Endothelial cell of umbilical vein (primary cell): ENCODE data around the gene HES3. TPM values are rescaled to one million over a fixed set of nuclear protein-coding genes. Genes with fewer than 3 reads are reported as not detected.

Experiments used
- BruUV-seq: library from RNA; stranded (reverse); fragments of 400-500 nt; replicated peaks from 2 replicates; lab custom pipeline; 2021; lab: Mats Ljungman, UMichigan
- CTCF ChIA-PET: fragments of 300-600, 350-600 bp; sonication (Branson Sonifier 250); formaldehyde crosslinking; loops from one replicate; lab custom pipeline; 2021; ENCODE audit warnings: antibody characterized with exemption, inconsistent platforms; lab: Charles Lee
- POLR2A ChIA-PET: fragments of 300-600, 350-600 bp; sonication (Branson Sonifier 250); formaldehyde crosslinking; loops from one replicate; lab custom pipeline; 2021; ENCODE audit warnings: antibody characterized with exemption, inconsistent platforms; lab: Charles Lee
- DNase-seq: peaks from one replicate; pipeline ENCODE4 v3.0.0-alpha.2; 2011; ENCODE audit warnings: low read depth, low spot score
- FAIRE-seq: peaks from 2 replicates; lab custom pipeline; 2011; peaks lifted over from hg19 to GRCh38; lab: Jason Lieb, UNC
- H2AFZ ChIP-seq: 2 replicates; pipeline ENCODE4 v1.6.0; 2012; ENCODE audit warnings: low read depth, low read length, control low read depth, inconsistent platforms
- H3K27ac ChIP-seq: 2 replicates; pipeline ENCODE4 v1.5.1; 2011; ENCODE audit warnings: low read depth, mild to moderate bottlenecking, control low read depth, low read length, moderate library complexity; ENCODE audit not compliant: insufficient read depth
- H3K27me3 ChIP-seq, 2 experiments: 2 replicates each; pipeline versions ENCODE4 v1.6.0 to v1.6.1; 2011; ENCODE audit warnings: low read length in 2 of 2, mixed read lengths in 1 of 2; ENCODE audit not compliant: control insufficient read depth in 2 of 2, insufficient read depth in 2 of 2
- H3K36me3 ChIP-seq, 2 experiments: 2 replicates in 1 of 2; 3 replicates in 1 of 2; pipeline ENCODE4 v1.5.1; 2011; ENCODE audit warnings: low read length in 2 of 2, mild to moderate bottlenecking in 1 of 2, moderate library complexity in 1 of 2; ENCODE audit not compliant: control insufficient read depth in 2 of 2, insufficient read depth in 2 of 2; ENCODE audit errors: extremely low read depth in 1 of 2
- H3K4me1 ChIP-seq: 3 replicates; pipeline ENCODE4 v1.5.1; 2011; ENCODE audit warnings: mild to moderate bottlenecking, low read length; ENCODE audit not compliant: control insufficient read depth, insufficient read depth; ENCODE audit errors: extremely low read depth
- H3K4me2 ChIP-seq: 2 replicates; pipeline ENCODE4 v1.6.1; 2011; ENCODE audit warnings: low read length, control low read depth, mixed read lengths; ENCODE audit not compliant: insufficient read depth
- H3K4me3 ChIP-seq, 3 experiments: fragments of 200-600 bp in 1 of 3; sonication (generic), shearing (Covaris generic) in 1 of 3; replicated peaks in 1 of 3; 2 replicates each; pipeline ENCODE4 v1.5.1; 2011 to 2016; ENCODE audit warnings: control low read depth in 3 of 3, low read length in 3 of 3, mild to moderate bottlenecking in 2 of 3, inconsistent platforms in 1 of 3, low read depth in 1 of 3, moderate library complexity in 1 of 3; ENCODE audit not compliant: insufficient read depth in 1 of 3
- H3K79me2 ChIP-seq: 2 replicates; pipeline ENCODE4 v1.6.0; 2012; ENCODE audit warnings: low read length, inconsistent platforms; ENCODE audit not compliant: control insufficient read depth, insufficient read depth
- H3K9ac ChIP-seq: replicated peaks from 2 replicates; pipeline ENCODE3; 2011; ENCODE audit warnings: low read length, control low read depth; ENCODE audit not compliant: insufficient read depth; ENCODE audit errors: extremely low read depth
- H3K9me1 ChIP-seq: replicated peaks from 3 replicates; pipeline ENCODE4 v1.6.0; 2011; ENCODE audit warnings: mild to moderate bottlenecking, low read length; ENCODE audit not compliant: control insufficient read depth, insufficient read depth; ENCODE audit errors: extremely low read depth
- H3K9me3 ChIP-seq: replicated peaks from 2 replicates; pipeline ENCODE4 v1.5.1; 2012; ENCODE audit warnings: low read length, inconsistent platforms; ENCODE audit not compliant: control insufficient read depth, insufficient read depth
- H4K20me1 ChIP-seq: replicated peaks from 2 replicates; pipeline ENCODE3; 2011; ENCODE audit warnings: mild to moderate bottlenecking, low read length; ENCODE audit not compliant: control insufficient read depth, insufficient read depth; ENCODE audit errors: extremely low read depth
- EZH2 ChIP-seq: IDR thresholded peaks from 2 replicates; pipeline ENCODE4 v1.6.1; 2012; ENCODE audit warnings: borderline replicate concordance, low read depth, mild to moderate bottlenecking, moderate library complexity, low read length, inconsistent platforms; ENCODE audit not compliant: severe bottlenecking
- FOS ChIP-seq: IDR thresholded peaks from 2 replicates; pipeline ENCODE4 v1.6.1; 2011; ENCODE audit warnings: mild to moderate bottlenecking, low read length, moderate library complexity, borderline replicate concordance; ENCODE audit not compliant: insufficient read depth
- JUN ChIP-seq: IDR thresholded peaks from 2 replicates; pipeline ENCODE4 v1.6.1; 2011; ENCODE audit warnings: borderline replicate concordance, low read depth; ENCODE audit not compliant: insufficient read length, insufficient read depth
- MYC ChIP-seq: IDR thresholded peaks from one replicate; pipeline ENCODE4 v1.6.1; 2011; ENCODE audit warnings: mild to moderate bottlenecking, low read depth, low read length
- POLR2AphosphoS5 ChIP-seq: IDR thresholded peaks from 2 replicates; pipeline ENCODE4 v1.6.1; 2012; ENCODE audit warnings: low read depth, mild to moderate bottlenecking, control low read depth, low read length, moderate library complexity; ENCODE audit not compliant: insufficient read depth
- dilution Hi-C: fragments of 300-500 bp; cut with MboI; formaldehyde crosslinking; loops from one replicate; pipeline ENCODE4 v1.15.0; 2019; ENCODE audit warnings: low sequenced_read_pairs; ENCODE audit not compliant: extremely low pct_ligation_motif_present
- intact Hi-C: fragments of 100-400 bp; cut with micrococcal nuclease; formaldehyde crosslinking; loops from one replicate; pipeline ENCODE4 v1.10.0; 2022
- polyA plus RNA-seq, 4 experiments: library from polyadenylated mRNA; depleted of rRNA in 3 of 4; stranded (reverse) in 3 of 4; unstranded in 1 of 4; fragments of >200 nt; gene quantifications; 2 replicates each; pipeline versions ENCODE4 v1.2.1 to v1.2.3, GENCODE V29; 2011 to 2012; ENCODE audit warnings: missing spikeins in 1 of 4
- total RNA-seq: library from RNA; stranded (reverse); gene quantifications from 2 replicates; pipeline ENCODE4 v1.2.3, GENCODE V29; 2021

HES3 gene
- total and polyA plus RNA-seq, 2 donors (not counting 3 experiments of a cell fraction or from before 2014, with no cell fraction given), result not detected

- TF ChIP-seq EZH2, result no peak
- no peak for TF ChIP-seq JUN
- TF ChIP-seq FOS, result no peak
- no peak for TF ChIP-seq POLR2AphosphoS5
- Histone ChIP-seq H3K36me3 (peaks cover 8 to 23% of the 10 kb centered on the region in 2 experiments), H3K4me3 (no peak overlapping the region), H3K9me1 (no peaks in the 10 kb centered on the region), H3K27ac (no peak overlapping the region), H3K27me3 (no peaks in the 10 kb centered on the region), H3K9ac (no peak overlapping the region), H4K20me1 (no peaks in the 10 kb centered on the region), H3K4me1 (no peaks in the 10 kb centered on the region), H3K4me2 (no peak overlapping the region), H3K9me3 (no peaks in the 10 kb centered on the region), H3K79me2 (peaks cover 6% of the 10 kb centered on the region), H2AFZ (no peak overlapping the region)
- no TSS peak for BruUV-seq
- dilution Hi-C loops (no loop called here), intact Hi-C loops (no loop called here)
- CTCF ChIA-PET, result interaction anchor here (1.0 to 1.3 kb wide), 2 partner anchors 20 to 211 kb away, joined by 3 to 8 read pairs; partner anchors contain the start of gene RNF207
- POLR2A ChIA-PET, result no interaction called here
- no peak for FAIRE-seq
- no peak for DNase-seq
Observed at GRCh38 chr1:6225651-6226050, 18.3 kb upstream of the HES3 start.

- FAIRE-seq, result no peak
- CTCF ChIA-PET, result no interaction called here
Observed at GRCh38 chr1:6233376-6233775, 10.6 kb upstream of the HES3 start.

More at GRCh38 chr1:6233376-6233775, 10.6 kb upstream of the HES3 start:
- peaks cover 2 to 9% of the 10 kb centered on the region in 2 experiments for H3K36me3 ChIP-seq
- intact Hi-C loops (no loop called here), dilution Hi-C loops (no loop called here)
- H3K27ac ChIP-seq, result no peak overlapping the region
- no peak overlapping the region for H3K4me3 ChIP-seq
- H3K4me1 ChIP-seq, result peaks cover 11% of the 10 kb centered on the region
- H3K9ac ChIP-seq, result no peak overlapping the region
- no peak overlapping the region for H3K4me2 ChIP-seq
- H4K20me1 ChIP-seq, result no peaks in the 10 kb centered on the region
- DNase-seq, result no peak
- no TSS peak for BruUV-seq
- no peaks in the 10 kb centered on the region for H3K27me3 ChIP-seq
- H3K79me2 ChIP-seq, result peaks cover 22% of the 10 kb centered on the region
- POLR2A ChIA-PET, result no interaction called here
- H3K9me1 ChIP-seq, result no peaks in the 10 kb centered on the region
- no peaks in the 10 kb centered on the region for H3K9me3 ChIP-seq
- H2AFZ ChIP-seq, result no peak overlapping the region
- no peak for TF ChIP-seq MYC
